K562 (cell line): Measurements from ENCODE around the gene KRT5. TPM values are rescaled to one million over a fixed set of nuclear protein-coding genes. Genes with fewer than 3 reads are reported as not detected.

Experiments
- ATAC-seq: fragments of 200-7000 bp; cut with Tn5 transposase; 3 replicates; pipeline ENCODE4 v1.9.1; 2020; ENCODE audit warnings: moderate library complexity
- BruUV-seq: library from RNA; stranded (reverse); fragments of 400-500 nt; replicated peaks from 2 replicates; lab custom pipeline; 2021; lab: Mats Ljungman, UMichigan
- CTCF ChIA-PET: fragments of 300-600 bp; formaldehyde crosslinking; extraction: SDS; loops from one replicate; lab custom pipeline; 2021; ENCODE audit warnings: low intra/inter-chr PET ratio; lab: Yijun Ruan, JAX
- POLR2A ChIA-PET: fragments of 300-600, 350-650 bp; sonication (Branson Sonifier 250); formaldehyde crosslinking; extraction: SDS; loops from one replicate; lab custom pipeline; 2021; ENCODE audit warnings: antibody characterized with exemption, inconsistent platforms; lab: Yijun Ruan, JAX
- DNase-seq, 4 experiments: peaks; one replicate each; pipeline versions ENCODE4 v3.0.0 to v3.0.0-alpha.2; 2011 to 2018; ENCODE audit warnings: low spot score in 3 of 4, mixed read lengths in 3 of 4; ENCODE audit errors: extremely low read depth in 1 of 4
- FAIRE-seq: peaks from 2 replicates; lab custom pipeline; 2011; peaks lifted over from hg19 to GRCh38; lab: Jason Lieb, UNC
- H2AFZ ChIP-seq: 2 replicates; pipeline ENCODE4 v1.6.0; 2011; ENCODE audit warnings: low read depth, low read length, control low read depth, inconsistent platforms
- H3K27ac ChIP-seq: fragments of 200-600 bp; 3 replicates; pipeline ENCODE4 v1.8.0; 2011; ENCODE audit warnings: low read depth, mild to moderate bottlenecking, control low read depth, inconsistent platforms, low read length, moderate library complexity, mixed read lengths; ENCODE audit errors: extremely low read depth
- H3K27me3 ChIP-seq, 2 experiments: fragments of 300-600 bp in 1 of 2; 2 replicates in 1 of 2; 3 replicates in 1 of 2; pipeline versions ENCODE4 v1.6.0 to v1.8.0; 2011; ENCODE audit warnings: inconsistent platforms in 2 of 2, low read length in 2 of 2, mild to moderate bottlenecking in 1 of 2, mixed read lengths in 1 of 2, moderate library complexity in 1 of 2; ENCODE audit not compliant: control insufficient read depth in 2 of 2, insufficient read depth in 2 of 2
- H3K36me3 ChIP-seq: fragments of 300-600 bp; 3 replicates; pipeline ENCODE4 v1.8.0; 2011; ENCODE audit warnings: mild to moderate bottlenecking, low read length, inconsistent platforms; ENCODE audit not compliant: control insufficient read depth, insufficient read depth
- H3K4me1 ChIP-seq, 2 experiments: fragments of 200-600 bp in 1 of 2; replicated peaks in 1 of 2; 2 replicates in 1 of 2; 3 replicates in 1 of 2; pipeline versions ENCODE4 v1.5.1 to v1.8.0; 2011; ENCODE audit warnings: inconsistent platforms in 2 of 2, low read length in 2 of 2, mild to moderate bottlenecking in 1 of 2, mixed read lengths in 1 of 2, moderate library complexity in 1 of 2; ENCODE audit not compliant: control insufficient read depth in 2 of 2, insufficient read depth in 2 of 2
- H3K4me2 ChIP-seq: 2 replicates; pipeline ENCODE4 v1.6.1; 2011; ENCODE audit warnings: low read length, control low read depth, inconsistent platforms, mixed read lengths; ENCODE audit not compliant: insufficient read depth
- H3K4me3 ChIP-seq: fragments of 200-600 bp; sonication (generic), shearing (Covaris generic); 2 replicates; pipeline ENCODE4 v1.5.1; 2016; ENCODE audit warnings: control low read depth, inconsistent platforms
- H3K79me2 ChIP-seq: fragments of 200-600 bp; 3 replicates; pipeline ENCODE4 v1.8.0; 2011; ENCODE audit warnings: low read length, inconsistent platforms; ENCODE audit not compliant: control insufficient read depth, insufficient read depth
- H3K9ac ChIP-seq, 2 experiments: 2 replicates each; pipeline versions ENCODE4 v1.6.0 to v1.6.1; 2011; ENCODE audit warnings: low read depth in 2 of 2, low read length in 2 of 2, control low read depth in 1 of 2, inconsistent platforms in 1 of 2, mild to moderate bottlenecking in 1 of 2, mixed read lengths in 1 of 2; ENCODE audit not compliant: insufficient read depth in 1 of 2
- H3K9me1 ChIP-seq: one replicate; pipeline ENCODE4 v1.6.0; 2011; ENCODE audit warnings: inconsistent platforms, mild to moderate bottlenecking, low read length, moderate library complexity; ENCODE audit not compliant: control insufficient read depth, insufficient read depth
- H3K9me3 ChIP-seq: replicated peaks from 2 replicates; pipeline ENCODE4 v1.5.1; 2011; ENCODE audit warnings: low read depth, low read length, inconsistent platforms; ENCODE audit not compliant: control insufficient read depth, insufficient read depth
- H4K20me1 ChIP-seq: replicated peaks from 2 replicates; pipeline ENCODE4 v1.6.1; 2011; ENCODE audit warnings: low read length, inconsistent platforms, mixed read lengths; ENCODE audit not compliant: control insufficient read depth, insufficient read depth
- MIER1 ChIP-seq: fragments of 450-650 bp; IDR thresholded peaks from 2 replicates; pipeline ENCODE4 v1.6.1; 2016; ENCODE audit warnings: antibody characterized with exemption, mild to moderate bottlenecking, low read depth
- ZNF764 ChIP-seq: fragments of 250-450 bp; sonication (Bioruptor Pico); IDR thresholded peaks from 2 replicates; pipeline ENCODE4 v1.4.0; 2020; ENCODE audit warnings: low read depth, mild to moderate bottlenecking, moderate library complexity
- WGBS: fragments of 100-300 bp; shearing (Covaris generic); methylation state at CpG from one replicate; pipeline ENCODE4 v1.1.6; 2016; ENCODE audit warnings: low coverage, mixed read lengths; ENCODE audit not compliant: insufficient coverage; ENCODE audit errors: missing lambda C conversion rate; 5-methylcytosine and 5-hydroxymethylcytosine counted together
- in situ Hi-C: fragments of 300-500 bp; cut with MboI; formaldehyde crosslinking; loops from 4 replicates; pipeline ENCODE4 v1.15.0; 2018; ENCODE audit warnings: inconsistent platforms, mixed read lengths
- intact Hi-C: fragments of 100-400 bp; cut with micrococcal nuclease; formaldehyde crosslinking; loops from 2 replicates; pipeline ENCODE4 v1.14.2; 2022
- polyA plus RNA-seq, 8 experiments: library from polyadenylated mRNA; depleted of rRNA in 4 of 8; stranded (reverse) in 5 of 8; unstranded in 3 of 8; fragments of >200 nt; fragmentation: Nextera tagmentation in 2 of 8; fragmentation: Illumina TruSeq in 1 of 8; extraction: Ambion mirVana in 2 of 8; extraction: Trizol in 1 of 8; gene quantifications; 2 replicates each; pipeline versions ENCODE4 v1.2.1 to v1.2.3, GENCODE V29; 2011 to 2014; ENCODE audit warnings: inconsistent platforms in 1 of 8, missing spikeins in 1 of 8
- total RNA-seq, 7 experiments: library from RNA; depleted of rRNA in 6 of 7; stranded (reverse); fragments of >200 nt in 6 of 7; fragmentation: Illumina TruSeq in 2 of 7; extraction: Trizol in 2 of 7; gene quantifications; 2 replicates each; pipeline versions ENCODE4 v1.2.1 to v1.2.3, GENCODE V29; 2011 to 2021; ENCODE audit warnings: low replicate concordance in 1 of 7
- TF ChIP-seq, protein P1 (sequence below): fragments of 250-450 bp; sonication (Bioruptor Pico); IDR thresholded peaks from 2 replicates; pipeline ENCODE4 v1.4.0; 2020; ENCODE audit warnings: mild to moderate bottlenecking, moderate library complexity

Gene KRT5
- total and polyA plus RNA-seq, 9 of the 15 experiments (the other 6 are each of a cell fraction or from before 2014, with no cell fraction given) = 0.32 TPM; not detected in 8

- no peaks in the 10 kb centered on the region for H3K9me3 ChIP-seq
- H3K9ac ChIP-seq = no peak overlapping the region
- TF ChIP-seq ZNF764 (no peak), MIER1 (no peak)
- TF ChIP-seq, protein P1, sequence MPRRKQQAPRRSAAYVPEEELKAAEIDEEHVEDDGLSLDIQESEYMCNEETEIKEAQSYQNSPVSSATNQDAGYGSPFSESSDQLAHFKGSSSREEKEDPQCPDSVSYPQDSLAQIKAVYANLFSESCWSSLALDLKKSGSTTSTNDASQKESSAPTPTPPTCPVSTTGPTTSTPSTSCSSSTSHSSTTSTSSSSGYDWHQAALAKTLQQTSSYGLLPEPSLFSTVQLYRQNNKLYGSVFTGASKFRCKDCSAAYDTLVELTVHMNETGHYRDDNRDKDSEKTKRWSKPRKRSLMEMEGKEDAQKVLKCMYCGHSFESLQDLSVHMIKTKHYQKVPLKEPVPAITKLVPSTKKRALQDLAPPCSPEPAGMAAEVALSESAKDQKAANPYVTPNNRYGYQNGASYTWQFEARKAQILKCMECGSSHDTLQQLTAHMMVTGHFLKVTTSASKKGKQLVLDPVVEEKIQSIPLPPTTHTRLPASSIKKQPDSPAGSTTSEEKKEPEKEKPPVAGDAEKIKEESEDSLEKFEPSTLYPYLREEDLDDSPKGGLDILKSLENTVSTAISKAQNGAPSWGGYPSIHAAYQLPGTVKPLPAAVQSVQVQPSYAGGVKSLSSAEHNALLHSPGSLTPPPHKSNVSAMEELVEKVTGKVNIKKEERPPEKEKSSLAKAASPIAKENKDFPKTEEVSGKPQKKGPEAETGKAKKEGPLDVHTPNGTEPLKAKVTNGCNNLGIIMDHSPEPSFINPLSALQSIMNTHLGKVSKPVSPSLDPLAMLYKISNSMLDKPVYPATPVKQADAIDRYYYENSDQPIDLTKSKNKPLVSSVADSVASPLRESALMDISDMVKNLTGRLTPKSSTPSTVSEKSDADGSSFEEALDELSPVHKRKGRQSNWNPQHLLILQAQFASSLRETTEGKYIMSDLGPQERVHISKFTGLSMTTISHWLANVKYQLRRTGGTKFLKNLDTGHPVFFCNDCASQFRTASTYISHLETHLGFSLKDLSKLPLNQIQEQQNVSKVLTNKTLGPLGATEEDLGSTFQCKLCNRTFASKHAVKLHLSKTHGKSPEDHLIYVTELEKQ = no peak
- no TSS peak for BruUV-seq
- 0% methylated on average over 1 of the region's 1 CpG for WGBS
- no peaks in the 10 kb centered on the region; the same call in 1 of the 2 replicates for H4K20me1 ChIP-seq
- peaks cover 14 to 47% of the 10 kb centered on the region in 2 experiments; a peak in 4 of 5 replicates for H3K27me3 ChIP-seq
- CTCF ChIA-PET = no interaction called here
- H3K4me1 ChIP-seq = no peaks in the 10 kb centered on the region
- H3K4me3 ChIP-seq = no peak overlapping the region
- ATAC-seq (no peak), DNase-seq (no peak), FAIRE-seq (no peak)
- POLR2A ChIA-PET = no interaction called here
- no peaks in the 10 kb centered on the region for H3K9me1 ChIP-seq
- no peak overlapping the region for H2AFZ ChIP-seq
- intact Hi-C loops (no loop called here), in situ Hi-C loops (no loop called here)
- no peaks in the 10 kb centered on the region for H3K36me3 ChIP-seq
- no peaks in the 10 kb centered on the region for H3K79me2 ChIP-seq
- no peak overlapping the region for H3K27ac ChIP-seq
- no peak overlapping the region for H3K4me2 ChIP-seq
Measured at GRCh38 chr12:52515319-52515646, 4.9 kb downstream of the KRT5 start.
